GM19324 (cell line): Measurements from ENCODE around the gene DBT.
"Not testable (repeated sequence)": the region's sequence is repeated elsewhere in the genome, so short reads cannot be mapped to it uniquely, and the experiment has no call there.

ENCODE experiments used
- ATAC-seq: cut with Tn5 transposase; IDR thresholded peaks from one replicate; pipeline ENCODE4 v1.9.1; 2021; ENCODE audit warnings: mild to moderate bottlenecking, moderate library complexity; ENCODE audit not compliant: unreplicated experiment, low FRiP score

Gene DBT

DNA sequence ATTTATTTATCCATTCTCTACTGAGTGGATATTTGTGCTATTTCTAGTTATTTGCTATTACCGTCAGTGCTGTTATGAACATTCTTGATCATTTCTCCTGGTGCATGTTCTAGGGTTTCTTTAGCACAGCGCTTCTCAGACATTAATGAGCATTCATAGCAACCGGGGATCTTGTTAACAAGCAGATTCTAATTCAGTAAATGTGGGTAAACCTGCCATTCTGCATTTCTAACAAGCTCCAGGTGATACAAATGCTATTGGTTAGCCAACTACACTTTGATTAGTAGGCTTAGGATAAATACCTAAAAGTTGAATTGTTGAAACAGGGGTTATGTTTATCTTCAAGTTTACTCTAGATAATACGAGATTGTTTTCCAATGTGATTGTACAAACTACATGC, 3.3 kb upstream of the DBT start:
- no peak for ATAC-seq

DNA sequence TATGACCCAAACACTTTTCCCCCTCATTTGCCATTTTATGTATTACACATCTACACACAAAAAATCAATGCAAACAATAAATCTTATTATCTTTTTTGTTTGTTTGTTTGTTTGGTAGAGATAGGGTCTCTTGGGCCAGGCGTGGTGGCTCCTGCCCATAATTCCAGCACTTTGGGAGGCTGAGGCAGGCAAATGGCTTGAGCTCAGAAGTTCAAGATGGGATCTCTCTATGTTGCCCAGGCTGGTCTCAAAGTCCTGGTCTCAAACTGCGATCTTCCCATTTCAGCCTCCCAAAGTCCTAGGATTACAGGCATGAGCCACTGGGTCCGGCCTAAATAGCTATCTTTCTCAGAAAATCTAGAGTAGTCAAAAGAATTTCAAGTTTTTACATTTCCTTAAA, 1.2 kb upstream of the DBT start:
- no peak for ATAC-seq

DNA sequence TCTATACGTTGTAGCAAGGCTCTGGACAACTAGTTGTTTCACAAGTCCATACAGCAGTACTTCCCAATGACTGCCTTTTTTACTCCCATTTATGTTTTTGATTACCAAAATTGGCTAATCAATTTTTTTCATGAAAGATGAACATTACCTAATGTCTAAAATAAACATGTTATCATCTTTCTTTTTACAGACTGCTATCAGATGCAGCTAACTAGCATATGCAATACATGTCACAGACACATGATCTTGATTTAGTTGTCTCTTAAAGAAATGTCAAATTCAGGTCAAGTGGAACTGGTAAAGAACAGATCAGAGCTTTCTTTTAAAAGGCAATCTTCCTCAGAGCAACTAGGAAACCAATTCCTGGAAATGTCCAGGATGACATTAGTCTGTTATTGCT, 630 bp upstream of the DBT start:
- no peak for ATAC-seq

DNA sequence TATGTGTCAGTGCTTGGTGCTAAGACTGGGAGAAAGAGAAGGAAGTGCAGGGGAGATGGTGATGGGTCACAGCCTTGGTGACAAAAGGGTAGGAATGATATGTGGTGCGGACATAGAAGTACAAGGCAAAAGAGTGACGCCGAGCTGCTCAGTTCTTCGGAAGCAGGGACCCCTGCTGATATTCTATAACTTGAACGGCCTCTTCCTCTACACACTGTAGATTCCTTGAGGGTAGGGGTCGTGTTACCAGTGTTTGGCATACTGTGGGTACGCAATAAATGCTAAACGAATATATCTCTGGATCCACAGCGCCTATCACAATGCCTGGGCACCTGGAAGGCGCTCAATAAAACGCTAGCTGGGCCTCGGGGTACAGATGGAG, 488 bp downstream of the DBT start:
- ATAC-seq = no peak

DNA sequence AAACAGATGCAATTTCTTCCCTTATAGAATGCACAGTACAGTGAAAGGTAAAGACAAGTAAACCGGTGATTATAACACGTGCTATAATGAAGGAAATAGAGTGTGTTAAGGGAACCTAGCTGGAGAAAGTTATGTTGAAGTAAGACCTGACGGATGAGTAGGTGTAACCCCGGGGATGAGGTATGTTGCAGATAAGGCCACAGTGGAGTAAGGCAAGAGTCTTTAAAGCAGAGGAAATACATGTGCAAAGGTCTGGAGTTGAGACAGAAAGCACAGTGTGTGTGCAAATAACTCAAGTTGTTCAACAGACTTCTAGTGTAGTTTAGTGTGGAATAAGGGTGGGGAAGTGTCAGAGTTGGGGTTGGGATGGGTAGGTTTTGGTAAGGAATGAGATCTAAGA, 2.9 kb downstream of the DBT start:
- ATAC-seq = no peak

DNA sequence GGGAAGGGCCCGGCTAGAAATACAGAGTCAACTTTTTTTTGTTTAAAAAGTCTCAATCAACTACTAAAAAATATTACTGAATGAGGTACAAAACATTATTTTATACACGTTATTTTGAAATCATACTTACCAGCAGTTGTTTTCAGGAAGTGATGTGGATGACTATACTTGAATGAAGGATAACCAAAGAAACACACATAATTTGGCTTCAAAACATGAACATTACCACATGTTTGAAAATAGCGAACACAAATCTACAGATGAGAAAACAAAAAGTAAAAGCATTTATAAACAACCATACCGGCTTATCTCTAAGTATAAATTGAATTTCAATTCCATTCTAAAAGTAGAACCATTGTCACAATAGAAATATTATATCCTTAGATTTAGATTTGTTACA, 9.0 kb downstream of the DBT start:
- ATAC-seq = no peak

DNA sequence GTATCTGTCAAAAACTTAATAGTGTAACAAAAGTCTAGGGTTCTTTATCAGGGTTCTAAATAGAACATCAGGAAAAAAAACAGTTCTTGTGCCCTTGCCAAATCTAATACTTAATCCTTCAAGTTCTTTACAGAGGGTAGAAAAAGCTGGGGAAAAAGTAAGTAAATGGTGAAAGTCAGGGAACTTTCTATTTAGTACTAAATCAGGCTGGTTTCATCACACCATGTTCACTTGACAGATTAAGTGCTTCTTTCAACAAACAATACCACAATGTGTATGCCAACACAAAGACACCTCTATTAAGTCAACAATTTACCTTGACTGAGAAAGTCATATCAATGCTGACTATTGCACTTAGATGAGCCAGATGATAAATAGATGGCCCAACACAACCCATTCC, 9.7 kb downstream of the DBT start:
- ATAC-seq = no peak

DNA sequence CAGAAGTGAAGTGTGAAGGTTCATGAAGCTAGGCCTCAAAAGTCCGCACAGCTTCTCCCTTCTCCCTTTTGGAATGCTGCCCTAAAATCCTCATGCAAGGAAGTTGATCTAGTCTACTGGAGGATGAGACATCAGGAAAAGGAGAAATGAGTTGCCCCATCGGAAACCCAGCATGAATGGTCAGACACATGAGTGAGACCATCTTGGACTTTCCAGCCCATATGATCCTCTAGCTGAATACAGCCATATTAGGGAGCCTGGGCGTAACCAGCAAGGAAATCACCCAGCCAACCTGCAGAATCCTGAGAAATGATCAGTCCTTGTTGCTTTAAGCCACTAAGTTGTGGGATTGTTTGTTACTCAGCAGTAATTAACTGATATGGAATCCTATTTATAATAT, 12.5 kb downstream of the DBT start:
- ATAC-seq = no peak

DNA sequence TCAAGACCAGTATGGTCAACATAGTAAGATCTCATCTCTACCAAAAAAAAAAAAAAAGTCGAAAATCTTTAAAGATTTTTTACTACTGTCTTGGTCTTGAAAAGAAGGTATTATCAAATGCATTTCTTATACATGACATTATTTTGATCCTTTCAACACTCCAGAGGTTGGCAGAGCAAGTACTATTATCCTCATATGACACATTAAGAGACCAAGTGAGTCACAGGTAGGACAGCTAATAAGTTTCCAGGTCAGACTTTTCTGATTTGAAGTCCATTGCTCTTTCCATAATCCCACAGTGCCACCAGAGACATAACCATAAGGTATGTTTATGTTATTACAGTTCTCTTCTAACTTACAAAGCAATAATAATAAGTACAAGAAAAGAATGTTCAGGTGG, 15.2 kb downstream of the DBT start:
- no peak for ATAC-seq

DNA sequence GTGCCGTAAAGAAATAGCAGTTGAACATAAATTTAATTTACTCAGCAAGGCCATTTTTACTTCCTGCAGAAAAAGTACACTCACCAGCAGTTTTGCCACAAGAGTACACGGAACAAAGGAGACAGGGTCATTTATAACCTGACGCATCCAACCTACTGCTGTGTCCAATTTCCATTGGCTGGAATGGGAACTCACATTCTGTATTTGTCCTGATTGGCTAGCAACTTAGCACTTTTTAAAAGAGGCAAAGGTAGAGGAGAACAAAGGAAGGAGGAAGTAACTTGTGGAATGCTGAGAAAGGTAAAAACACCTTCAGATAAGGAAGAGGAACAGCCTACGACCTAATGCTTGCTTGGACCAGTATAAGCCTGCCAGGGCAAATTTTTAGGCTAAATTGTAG, 16.1 kb downstream of the DBT start:
- ATAC-seq = not testable (repeated sequence)

DNA sequence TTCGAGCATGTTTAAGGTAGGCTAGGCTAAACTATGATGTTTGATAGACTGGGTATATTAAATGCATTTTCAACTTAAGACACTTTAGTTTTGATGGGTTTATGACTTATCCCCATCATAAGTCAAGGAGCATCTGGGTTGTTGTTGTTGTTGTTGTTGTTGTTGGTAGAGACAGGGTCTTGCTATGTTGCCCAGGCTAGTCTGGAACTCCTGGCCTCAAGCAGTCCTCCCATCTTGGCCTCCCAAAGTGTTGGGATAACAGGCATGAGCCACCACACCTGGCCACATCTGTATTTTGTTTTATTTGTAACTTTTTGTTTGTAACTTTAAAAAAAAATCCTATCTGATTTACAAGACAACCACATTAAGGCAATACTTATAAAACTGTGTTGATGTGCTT, 17.5 kb downstream of the DBT start:
- ATAC-seq = no peak

DNA sequence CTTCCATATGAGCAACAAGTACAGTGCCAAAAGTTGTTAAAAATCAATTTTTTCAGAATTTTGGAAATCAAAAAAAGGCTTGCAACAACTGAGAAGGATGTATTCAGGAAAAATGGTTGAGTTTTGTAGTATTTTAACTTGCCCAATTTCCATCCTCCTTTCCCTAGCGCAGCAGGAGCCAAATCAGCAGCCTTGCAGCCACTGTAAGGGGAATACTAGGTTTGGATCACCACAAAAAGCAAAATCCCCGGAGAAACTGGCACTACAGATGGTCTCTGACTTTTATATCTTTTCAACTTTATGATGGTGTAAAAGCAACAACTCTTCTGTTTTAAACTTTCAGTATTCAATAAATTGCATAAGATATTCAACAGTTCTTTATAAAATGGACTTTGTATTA, 17.9 kb downstream of the DBT start:
- ATAC-seq = no peak

DNA sequence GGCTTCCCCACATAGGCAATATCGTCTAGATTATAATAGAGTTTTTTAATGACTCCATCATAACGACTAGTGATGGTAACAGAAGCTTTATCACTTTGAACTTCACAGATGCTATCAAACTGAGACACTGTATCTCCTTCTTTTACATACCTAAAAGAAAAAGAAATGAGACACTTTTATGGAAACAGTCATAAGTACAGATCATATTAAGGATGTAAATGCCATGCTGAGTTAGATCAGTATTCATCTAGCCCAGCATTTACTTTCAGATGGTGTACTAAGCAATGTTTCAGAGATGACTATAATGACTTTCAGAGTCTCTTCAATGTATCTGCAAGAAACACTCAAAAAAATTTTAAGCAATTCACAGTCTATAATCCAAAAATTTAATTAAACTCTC, 18.9 kb downstream of the DBT start:
- no peak for ATAC-seq

DNA sequence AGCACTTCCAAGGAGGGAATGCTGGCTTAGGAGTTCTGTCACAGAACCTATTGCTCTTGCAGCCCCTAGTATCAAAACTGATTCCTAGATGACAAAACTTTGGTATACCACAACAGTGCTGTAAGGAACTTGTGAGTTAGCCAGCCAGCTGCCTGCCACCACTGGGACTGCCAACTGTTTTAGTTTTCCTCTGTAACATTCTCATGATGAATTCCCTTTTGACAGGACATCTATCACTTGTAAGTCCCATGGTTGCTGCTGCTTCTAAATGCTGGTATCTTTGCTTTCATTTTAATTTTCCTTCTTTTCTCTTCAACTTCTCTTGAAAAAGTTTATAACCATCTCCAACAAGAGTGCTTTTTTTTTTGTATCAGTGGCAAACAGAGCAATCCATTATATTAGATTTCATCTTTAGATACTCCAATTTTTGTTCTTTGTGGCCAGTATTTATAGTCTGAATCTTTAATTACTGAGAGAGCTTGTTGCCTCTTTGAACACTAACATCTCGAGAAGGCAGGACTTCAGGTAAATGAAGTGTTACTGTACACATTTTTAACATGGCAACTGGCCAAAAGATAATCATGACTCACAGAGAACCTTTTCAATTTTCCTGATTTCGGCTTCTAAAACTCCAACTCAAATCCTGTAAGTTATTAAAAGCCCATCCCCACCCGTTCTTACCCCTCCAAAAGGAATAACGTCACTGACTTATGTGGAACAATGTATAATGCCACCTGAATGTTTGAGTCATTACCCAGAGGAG, 19.8 kb downstream of the DBT start:
- ATAC-seq = no peak

DNA sequence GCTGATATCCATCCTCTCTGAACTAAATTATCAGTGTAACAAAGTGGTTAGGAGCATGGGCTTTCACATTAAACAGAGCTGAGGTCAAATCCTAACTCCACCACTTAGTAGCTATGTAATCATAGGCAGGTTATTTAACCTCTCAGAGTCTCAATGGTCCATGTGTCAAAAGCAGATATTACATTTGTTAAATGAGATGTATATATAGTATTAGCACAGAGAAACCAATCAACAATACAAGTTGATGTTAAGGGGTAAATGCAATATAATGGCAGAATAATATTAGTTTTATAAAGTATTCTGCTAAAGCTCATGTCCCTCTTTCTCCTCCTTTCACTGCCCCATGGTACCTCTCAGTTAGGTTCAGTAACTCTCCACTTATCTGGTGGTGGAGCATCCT, 27.2 kb downstream of the DBT start:
- ATAC-seq = no peak

DNA sequence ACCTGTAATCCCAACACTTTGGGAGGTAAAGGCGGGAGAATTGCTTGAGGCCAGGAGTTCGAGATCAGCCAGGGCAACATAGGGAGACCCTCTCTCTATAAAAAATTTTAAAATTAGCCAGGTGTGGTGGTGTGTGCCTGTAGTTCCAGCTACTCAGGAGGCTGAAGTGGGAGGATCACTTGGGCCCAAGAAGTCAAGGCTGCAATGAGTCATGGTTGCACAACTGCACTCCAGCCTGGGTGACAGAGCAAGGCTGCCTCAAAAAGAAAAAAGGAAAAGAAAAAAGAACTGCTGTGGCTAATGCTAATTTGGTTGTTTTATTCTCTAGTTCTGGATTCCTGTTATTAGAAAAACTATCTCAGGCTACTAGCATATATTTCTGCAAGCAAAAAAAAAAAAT, 29.8 kb downstream of the DBT start:
- no peak for ATAC-seq

DNA sequence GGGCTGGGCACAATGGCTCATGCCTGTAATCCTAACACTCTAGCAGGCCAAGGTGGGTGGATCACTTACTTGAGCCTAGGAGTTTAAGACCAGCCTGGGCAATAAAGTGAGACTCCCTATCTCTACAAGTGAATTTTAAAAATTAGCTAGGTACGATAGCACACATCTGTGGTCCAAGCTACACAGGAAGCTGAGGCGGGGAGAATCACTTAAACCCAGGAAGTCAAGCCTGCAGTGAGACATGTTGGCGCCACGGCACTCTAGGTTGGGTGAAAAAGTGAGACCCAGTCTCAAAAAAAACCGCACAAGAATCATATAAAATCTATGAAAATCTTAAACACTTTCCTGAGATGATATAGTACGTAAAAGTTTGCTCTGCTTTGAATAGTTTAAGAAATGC, 30.2 kb downstream of the DBT start:
- ATAC-seq = no peak

DNA sequence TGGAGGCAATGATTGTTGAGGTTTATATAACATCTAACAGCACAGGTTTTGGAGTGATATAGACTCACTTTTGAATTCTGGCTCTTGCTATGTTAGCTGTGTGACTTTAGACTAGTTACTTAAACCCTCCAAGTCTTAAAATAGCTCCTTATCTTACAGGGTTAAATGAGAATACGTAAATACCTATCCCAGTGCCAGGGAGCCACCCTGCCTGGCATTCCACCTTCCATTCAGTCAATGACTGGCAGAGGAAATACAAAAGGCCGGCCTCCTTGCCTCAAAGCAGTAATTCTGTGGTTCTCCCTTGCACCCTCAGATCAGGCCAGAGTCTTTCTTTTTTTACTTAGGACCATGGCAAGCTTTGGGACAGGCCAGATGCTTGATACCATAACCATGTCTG, 31.8 kb downstream of the DBT start:
- no peak for ATAC-seq

DNA sequence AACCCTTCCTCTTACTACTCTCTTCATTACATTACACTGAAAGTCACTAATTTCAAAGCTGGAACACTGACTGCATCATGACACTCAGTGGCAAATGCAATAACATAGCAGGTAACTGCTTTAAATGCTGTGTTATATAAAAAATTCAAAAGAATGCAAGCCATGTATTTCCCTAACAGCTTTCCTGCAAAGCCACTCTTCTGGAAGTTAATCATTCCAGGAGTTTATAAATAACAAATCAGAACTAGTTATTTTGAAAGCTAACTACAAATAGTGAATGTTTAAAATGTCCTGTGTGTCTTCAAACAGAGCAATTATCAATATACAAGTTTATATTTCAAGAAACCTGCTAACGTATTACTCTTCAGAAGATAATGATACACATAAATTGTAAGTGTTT, 34.5 kb downstream of the DBT start:
- no peak for ATAC-seq

DNA sequence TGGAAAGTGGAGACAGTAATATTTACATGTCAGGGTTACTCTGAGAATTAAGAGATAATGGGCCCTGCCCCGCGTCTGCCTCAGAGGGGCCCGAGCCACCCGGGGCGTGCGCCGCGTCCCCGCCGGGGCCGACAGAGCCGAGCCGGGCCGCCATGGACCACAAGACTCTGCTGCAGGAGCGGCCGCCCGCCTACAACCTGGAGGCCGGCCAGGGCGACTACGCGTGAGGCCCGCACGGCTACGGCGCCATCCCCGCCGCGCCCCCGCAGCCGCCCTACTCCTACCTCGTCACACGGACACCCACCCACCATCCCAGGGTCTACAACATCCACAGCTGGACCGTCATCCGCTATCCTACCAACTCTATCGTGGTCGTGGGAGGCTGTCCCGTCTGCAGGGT, 36.5 kb downstream of the DBT start:
- ATAC-seq = no peak

DNA sequence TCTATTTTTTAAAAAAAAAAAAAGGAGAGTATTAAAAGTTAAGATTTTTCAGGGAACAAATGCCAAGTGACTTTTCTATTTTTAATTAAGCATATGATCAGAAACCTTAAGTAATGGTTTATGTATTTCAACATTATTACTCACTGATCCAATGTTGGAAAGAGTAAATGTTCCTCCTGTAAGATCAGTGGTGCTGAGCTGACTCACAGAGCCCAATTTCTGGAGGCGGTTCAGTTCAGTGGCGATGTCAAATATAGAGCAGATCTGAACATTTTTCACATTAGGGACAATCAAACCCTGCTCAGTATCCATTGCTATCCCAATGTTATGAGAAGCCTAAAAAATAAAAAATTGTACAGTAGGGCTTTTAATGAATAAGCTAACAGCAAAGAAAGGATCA, 43.3 kb downstream of the DBT start:
- no peak for ATAC-seq

DNA sequence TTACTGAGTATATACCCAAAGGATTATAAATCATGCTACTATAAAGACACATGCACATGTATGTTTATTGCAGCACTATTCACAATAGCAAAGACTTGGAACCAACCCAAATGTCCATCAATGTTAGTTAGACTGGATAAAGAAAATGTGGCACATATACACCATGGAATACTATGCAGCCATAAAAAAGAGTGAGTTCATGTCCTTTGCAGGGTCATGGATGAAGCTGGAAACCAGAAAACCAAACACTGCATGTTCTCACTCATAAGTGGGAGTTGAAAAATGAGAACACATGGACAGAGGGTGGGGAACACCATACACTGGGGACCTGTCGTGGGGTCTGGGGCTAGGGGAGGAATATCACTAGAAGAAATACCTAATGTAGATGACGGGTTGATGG, 44.0 kb downstream of the DBT start:
- not testable (repeated sequence) for ATAC-seq

DNA sequence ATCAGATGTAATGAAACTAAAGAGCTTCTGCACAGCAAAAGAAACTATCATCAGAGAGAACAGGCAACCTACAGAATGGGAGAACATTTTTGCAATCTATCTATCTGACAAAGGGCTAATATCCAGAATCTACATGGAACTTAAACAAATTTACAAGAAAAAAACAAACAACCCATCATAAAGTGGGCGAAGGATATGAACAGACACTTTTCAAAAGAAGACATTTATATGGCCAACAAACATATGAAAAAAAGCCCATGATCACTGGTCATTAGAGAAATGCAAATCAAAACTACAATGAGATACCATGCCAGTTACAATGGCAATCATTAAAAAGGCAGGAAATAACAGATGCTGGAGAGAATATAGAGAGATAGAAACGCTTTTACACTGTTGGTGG, 44.5 kb downstream of the DBT start:
- not testable (repeated sequence) for ATAC-seq
